WERI-Rb-1 (cell line): ENCODE results near the gene CEACAM18.

Experiments
- DNase-seq: peaks from one replicate; pipeline ENCODE4 v3.0.0-alpha.2; 2020
- H3K27ac ChIP-seq: fragments of 250-450 bp; sonication (Bioruptor Pico); 2 replicates; pipeline ENCODE4 v1.5.1; 2020; ENCODE audit warnings: mild to moderate bottlenecking, moderate library complexity
- H3K27me3 ChIP-seq: fragments of 250-450 bp; sonication (Bioruptor Pico); 2 replicates; pipeline ENCODE4 v1.5.1; 2021; ENCODE audit warnings: mild to moderate bottlenecking, low read depth, moderate library complexity; ENCODE audit not compliant: insufficient read depth, severe bottlenecking
- H3K36me3 ChIP-seq: fragments of 250-450 bp; sonication (Bioruptor Pico); 2 replicates; pipeline ENCODE4 v1.5.1; 2020; ENCODE audit warnings: mild to moderate bottlenecking, moderate library complexity
- H3K4me3 ChIP-seq: 2 replicates; pipeline ENCODE4 v1.5.1; 2011; ENCODE audit warnings: low read depth, mild to moderate bottlenecking, control low read depth, low read length
- H3K9me3 ChIP-seq: fragments of 250-450 bp; sonication (Bioruptor Pico); 2 replicates; pipeline ENCODE4 v1.5.1; 2021; ENCODE audit warnings: mild to moderate bottlenecking, moderate library complexity; ENCODE audit not compliant: severe bottlenecking
- CTCF ChIP-seq: IDR thresholded peaks from 2 replicates; pipeline ENCODE4 v1.5.1; 2011; ENCODE audit warnings: low read depth, mild to moderate bottlenecking, control low read depth, inconsistent platforms, low read length

The CEACAM18 gene

GRCh38 chr19:51466723-51467122 is 11.6 kb upstream of the CEACAM18 start:
- H3K9me3 ChIP-seq: no peaks in the 10 kb centered on the region
- H3K36me3 ChIP-seq: no peaks in the 10 kb centered on the region
- DNase-seq: no peak
- no peak for TF ChIP-seq CTCF
- H3K27ac ChIP-seq: no peak overlapping the region
- no peak overlapping the region for H3K4me3 ChIP-seq
- peaks cover 85% of the 10 kb centered on the region for H3K27me3 ChIP-seq

GRCh38 chr19:51467864-51468544 is 10.3 kb upstream of the CEACAM18 start:
- no peaks in the 10 kb centered on the region for H3K36me3 ChIP-seq
- no peak for TF ChIP-seq CTCF
- H3K27me3 ChIP-seq: peaks cover 82% of the 10 kb centered on the region
- no peak overlapping the region for H3K27ac ChIP-seq
- no peak for DNase-seq
- no peak overlapping the region for H3K4me3 ChIP-seq
- H3K9me3 ChIP-seq: no peaks in the 10 kb centered on the region

GRCh38 chr19:51468545-51468920 is 9.8 kb upstream of the CEACAM18 start:
- Histone ChIP-seq H3K4me3 (no peak overlapping the region), H3K36me3 (no peaks in the 10 kb centered on the region), H3K27ac (no peak overlapping the region), H3K27me3 (peaks cover 85% of the 10 kb centered on the region), H3K9me3 (no peaks in the 10 kb centered on the region)
- DNase-seq: no peak
- no peak for TF ChIP-seq CTCF

GRCh38 chr19:51469162-51469561 is 9.2 kb upstream of the CEACAM18 start:
- no peak for TF ChIP-seq CTCF
- Histone ChIP-seq H3K4me3 (no peak overlapping the region), H3K36me3 (no peaks in the 10 kb centered on the region), H3K9me3 (no peaks in the 10 kb centered on the region), H3K27ac (no peak overlapping the region), H3K27me3 (peaks cover 91% of the 10 kb centered on the region)
- DNase-seq: no peak

- no peaks in the 10 kb centered on the region for H3K9me3 ChIP-seq
- no peak overlapping the region for H3K27ac ChIP-seq
- no peaks in the 10 kb centered on the region for H3K36me3 ChIP-seq
- TF ChIP-seq CTCF: no peak
- no peak overlapping the region for H3K4me3 ChIP-seq
- H3K27me3 ChIP-seq: peaks cover 93% of the 10 kb centered on the region
- no peak for DNase-seq
Observed at GRCh38 chr19:51469629-51470028, 8.7 kb upstream of the CEACAM18 start.

- TF ChIP-seq CTCF: no peak
- H3K9me3 ChIP-seq: no peaks in the 10 kb centered on the region
- no peak for DNase-seq
- H3K27ac ChIP-seq: no peak overlapping the region
- H3K4me3 ChIP-seq: no peak overlapping the region
- H3K36me3 ChIP-seq: no peaks in the 10 kb centered on the region
- H3K27me3 ChIP-seq: peaks cover 90% of the 10 kb centered on the region
Observed at GRCh38 chr19:51470966-51471365, 7.4 kb upstream of the CEACAM18 start.
